ENCODE measurements around the gene LRWD1.
"Not testable (repeated sequence)": the region's sequence is repeated elsewhere in the genome, so short reads cannot be mapped to it uniquely, and the experiment has no call there.

LRWD1 gene

GRCh38 chr7:102494473-102495149, 29.8 kb downstream of the LRWD1 start:
- H3K4me3 ChIP-seq (ENCODE audit: control insufficient read depth, low read depth, low read length); DNase-seq (ENCODE audit: low read depth): not testable (repeated sequence)

GRCh38 chr7:102496861-102497260, 32.1 kb downstream of the LRWD1 start:
- not testable (repeated sequence) for DNase-seq (ENCODE audit: low read depth); H3K4me3 ChIP-seq (ENCODE audit: control insufficient read depth, low read depth, low read length)

GRCh38 chr7:102497308-102497707, 32.5 kb downstream of the LRWD1 start:
- H3K4me3 ChIP-seq (ENCODE audit: control insufficient read depth, low read depth, low read length); DNase-seq (ENCODE audit: low read depth): not testable (repeated sequence)

GRCh38 chr7:102498321-102498720, 33.5 kb downstream of the LRWD1 start:
- not testable (repeated sequence) for DNase-seq (ENCODE audit: low read depth); H3K4me3 ChIP-seq (ENCODE audit: control insufficient read depth, low read depth, low read length)

GRCh38 chr7:102503141-102503540, 38.4 kb downstream of the LRWD1 start:
- not testable (repeated sequence) for DNase-seq (ENCODE audit: low read depth); H3K4me3 ChIP-seq (ENCODE audit: control insufficient read depth, low read depth, low read length)

GRCh38 chr7:102505298-102506185, 40.8 kb downstream of the LRWD1 start:
- DNase-seq (ENCODE audit: low read depth); H3K4me3 ChIP-seq (ENCODE audit: control insufficient read depth, low read depth, low read length): not testable (repeated sequence)

- not testable (repeated sequence) for DNase-seq (ENCODE audit: low read depth); H3K4me3 ChIP-seq (ENCODE audit: control insufficient read depth, low read depth, low read length)
These were observed 42.8 kb downstream of the LRWD1 start for GRCh38 chr7:102507410-102508088.

- not testable (repeated sequence) for H3K4me3 ChIP-seq (ENCODE audit: control insufficient read depth, low read depth, low read length); DNase-seq (ENCODE audit: low read depth)
These were observed 45.8 kb downstream of the LRWD1 start for GRCh38 chr7:102510575-102510974.

GRCh38 chr7:102511860-102512522, 47.2 kb downstream of the LRWD1 start:
- not testable (repeated sequence) for DNase-seq (ENCODE audit: low read depth); H3K4me3 ChIP-seq (ENCODE audit: control insufficient read depth, low read depth, low read length)

- peak overlapping the region; percentile 44 for H3K4me3 ChIP-seq (ENCODE audit: control insufficient read depth, low read depth, low read length)
These were observed 47.9 kb downstream of the LRWD1 start for GRCh38 chr7:102512642-102513221.

GRCh38 chr7:102514881-102515721, 50.3 kb downstream of the LRWD1 start:
- not testable (repeated sequence) for DNase-seq (ENCODE audit: low read depth); H3K4me3 ChIP-seq (ENCODE audit: control insufficient read depth, low read depth, low read length)

More at GRCh38 chr7:102512642-102513221, 47.9 kb downstream of the LRWD1 start:
- peak; percentile 28 for DNase-seq (ENCODE audit: low read depth)

GRCh38 chr7:102515889-102516288, 51.1 kb downstream of the LRWD1 start:
- H3K4me3 ChIP-seq (ENCODE audit: control insufficient read depth, low read depth, low read length); DNase-seq (ENCODE audit: low read depth): not testable (repeated sequence)

GRCh38 chr7:102516951-102517350, 52.2 kb downstream of the LRWD1 start:
- not testable (repeated sequence) for DNase-seq (ENCODE audit: low read depth); H3K4me3 ChIP-seq (ENCODE audit: control insufficient read depth, low read depth, low read length)

GRCh38 chr7:102517550-102518147, 52.9 kb downstream of the LRWD1 start, which contains the start of gene RASA4B:
Gene RASA4B, minus strand, starts transcription at chr7:102517777. Its CDS starts 67 bp downstream, at chr7:102517710.
- DNase-seq (ENCODE audit: low read depth); H3K4me3 ChIP-seq (ENCODE audit: control insufficient read depth, low read depth, low read length): not testable (repeated sequence)

- not testable (repeated sequence) for DNase-seq (ENCODE audit: low read depth); H3K4me3 ChIP-seq (ENCODE audit: control insufficient read depth, low read depth, low read length)
These were observed 56.0 kb downstream of the LRWD1 start for GRCh38 chr7:102520797-102521196.
